DOHH2 (cell line): Measurements from ENCODE around the gene AKT2.

Experiments used
- H3F3A ChIP-seq: fragments of 200-600 bp; sonication (generic), shearing (Covaris generic); 2 replicates; pipeline ENCODE4 v1.6.0; 2016; ENCODE audit warnings: antibody characterized with exemption, mild to moderate bottlenecking; ENCODE audit not compliant: control insufficient read depth, insufficient read depth
- H3K27ac ChIP-seq: fragments of 200-600 bp; sonication (generic); 2 replicates; pipeline ENCODE4 v1.5.1; 2014; ENCODE audit warnings: low read depth, mild to moderate bottlenecking, low read length, moderate library complexity
- H3K27me3 ChIP-seq: fragments of 200-600 bp; sonication (generic); 2 replicates; pipeline ENCODE4 v1.6.1; 2014; ENCODE audit warnings: mild to moderate bottlenecking, low read length, mixed read lengths; ENCODE audit not compliant: control insufficient read depth
- H3K36me3 ChIP-seq: fragments of 200-600 bp; sonication (generic); 2 replicates; pipeline ENCODE4 v1.6.1; 2014; ENCODE audit warnings: mild to moderate bottlenecking, low read length, moderate library complexity, mixed read lengths; ENCODE audit not compliant: control insufficient read depth
- H3K4me1 ChIP-seq: fragments of 200-600 bp; sonication (generic); 2 replicates; pipeline ENCODE4 v1.6.1; 2014; ENCODE audit warnings: mild to moderate bottlenecking, low read length, mixed read lengths; ENCODE audit not compliant: control insufficient read depth
- H3K4me2 ChIP-seq: fragments of 200-600 bp; sonication (generic); 2 replicates; pipeline ENCODE4 v1.6.0; 2014; ENCODE audit warnings: mild to moderate bottlenecking, low read length, moderate library complexity
- H3K4me3 ChIP-seq: fragments of 200-600 bp; sonication (generic); 2 replicates; pipeline ENCODE4 v1.5.1; 2014; ENCODE audit warnings: mild to moderate bottlenecking, low read length, mixed read lengths
- H3K79me2 ChIP-seq: fragments of 200-600 bp; sonication (generic); 2 replicates; pipeline ENCODE4 v1.6.1; 2014; ENCODE audit warnings: mild to moderate bottlenecking, low read length, mixed read lengths; ENCODE audit not compliant: control insufficient read depth
- H3K9me2 ChIP-seq: fragments of 200-600 bp; sonication (generic); replicated peaks from 2 replicates; pipeline ENCODE4 v1.6.1; 2014; ENCODE audit warnings: mild to moderate bottlenecking, low read length, mixed read lengths; ENCODE audit not compliant: control insufficient read depth
- H3K9me3 ChIP-seq: fragments of 200-600 bp; sonication (generic); 2 replicates; pipeline ENCODE4 v1.6.1; 2014; ENCODE audit warnings: antibody characterized with exemption, low read length, mixed read lengths; ENCODE audit not compliant: control insufficient read depth, insufficient read depth
- H4K20me1 ChIP-seq: fragments of 200-600 bp; sonication (generic); 2 replicates; pipeline ENCODE4 v1.6.0; 2014; ENCODE audit warnings: low read depth, mild to moderate bottlenecking, antibody characterized with exemption, low read length, moderate library complexity; ENCODE audit not compliant: control insufficient read depth, insufficient read depth
- EZH2phosphoT487 ChIP-seq: fragments of 200-600 bp; sonication (generic); IDR thresholded peaks from 2 replicates; pipeline ENCODE4 v1.6.1; 2017; ENCODE audit warnings: borderline replicate concordance, mild to moderate bottlenecking, antibody characterized with exemption, low read length, moderate library complexity, mixed read lengths
- TF ChIP-seq, protein P1 (sequence below): fragments of 200-600 bp; sonication (generic); IDR thresholded peaks from one replicate; pipeline ENCODE4 v1.5.1; 2014; ENCODE audit warnings: antibody characterized with exemption, mild to moderate bottlenecking, low read depth, low read length; ENCODE audit not compliant: poor library complexity, severe bottlenecking

The AKT2 gene

DNA sequence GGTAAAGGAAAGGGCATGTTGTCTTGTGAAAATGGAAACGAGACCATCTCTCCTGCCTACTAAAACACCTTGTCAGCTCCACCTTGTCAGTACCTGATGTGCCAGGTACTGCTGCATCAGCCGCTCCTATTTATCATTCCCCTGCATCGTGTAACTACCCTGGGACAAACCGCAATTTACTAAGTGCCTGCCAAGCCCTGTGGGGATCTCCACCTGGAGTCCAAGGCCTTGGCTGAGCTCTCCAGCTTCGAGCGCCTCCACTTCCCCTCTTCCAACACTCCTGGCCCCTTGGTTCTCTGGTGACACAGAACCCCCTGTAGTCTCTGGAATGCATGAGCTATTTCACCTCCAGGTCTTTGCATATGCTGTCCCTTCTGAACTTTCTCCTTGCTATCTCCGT lies 32.8 kb downstream of the AKT2 start:
- Histone ChIP-seq H3F3A (no peaks in the 10 kb centered on the region), H3K4me3 (no peak overlapping the region), H3K4me2 (no peak overlapping the region), H3K4me1 (no peaks in the 10 kb centered on the region), H3K79me2 (peaks cover 8% of the 10 kb centered on the region), H3K9me2 (no peaks in the 10 kb centered on the region), H4K20me1 (no peaks in the 10 kb centered on the region), H3K27me3 (no peaks in the 10 kb centered on the region), H3K9me3 (no peaks in the 10 kb centered on the region), H3K36me3 (peaks cover 47% of the 10 kb centered on the region), H3K27ac (no peak overlapping the region)
- TF ChIP-seq, protein P1, sequence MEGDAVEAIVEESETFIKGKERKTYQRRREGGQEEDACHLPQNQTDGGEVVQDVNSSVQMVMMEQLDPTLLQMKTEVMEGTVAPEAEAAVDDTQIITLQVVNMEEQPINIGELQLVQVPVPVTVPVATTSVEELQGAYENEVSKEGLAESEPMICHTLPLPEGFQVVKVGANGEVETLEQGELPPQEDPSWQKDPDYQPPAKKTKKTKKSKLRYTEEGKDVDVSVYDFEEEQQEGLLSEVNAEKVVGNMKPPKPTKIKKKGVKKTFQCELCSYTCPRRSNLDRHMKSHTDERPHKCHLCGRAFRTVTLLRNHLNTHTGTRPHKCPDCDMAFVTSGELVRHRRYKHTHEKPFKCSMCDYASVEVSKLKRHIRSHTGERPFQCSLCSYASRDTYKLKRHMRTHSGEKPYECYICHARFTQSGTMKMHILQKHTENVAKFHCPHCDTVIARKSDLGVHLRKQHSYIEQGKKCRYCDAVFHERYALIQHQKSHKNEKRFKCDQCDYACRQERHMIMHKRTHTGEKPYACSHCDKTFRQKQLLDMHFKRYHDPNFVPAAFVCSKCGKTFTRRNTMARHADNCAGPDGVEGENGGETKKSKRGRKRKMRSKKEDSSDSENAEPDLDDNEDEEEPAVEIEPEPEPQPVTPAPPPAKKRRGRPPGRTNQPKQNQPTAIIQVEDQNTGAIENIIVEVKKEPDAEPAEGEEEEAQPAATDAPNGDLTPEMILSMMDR: no peak
- TF ChIP-seq EZH2phosphoT487: no peak

DNA sequence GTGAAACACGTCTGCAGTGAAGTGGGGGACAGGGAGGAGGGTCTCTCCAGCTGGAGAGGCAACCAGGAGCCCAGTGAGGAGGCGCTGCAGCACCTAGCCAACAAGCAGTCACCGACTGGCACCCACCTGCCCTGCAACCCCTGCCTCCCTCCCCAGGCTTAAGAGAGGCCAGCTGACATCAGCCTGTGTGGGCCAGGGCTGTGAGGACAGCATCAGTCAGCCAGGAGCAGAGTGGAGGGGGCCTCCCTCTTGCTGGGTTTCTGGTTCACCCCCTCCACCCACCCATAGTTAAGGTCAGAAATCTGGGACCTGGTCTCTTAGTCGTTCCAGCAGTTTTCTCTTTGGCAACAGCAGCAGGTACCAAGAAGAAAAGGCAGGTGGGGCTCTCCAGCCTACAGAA lies 33.2 kb downstream of the AKT2 start:
- Histone ChIP-seq H3K27ac (no peak overlapping the region), H3K79me2 (peaks cover 5% of the 10 kb centered on the region), H3K4me2 (no peak overlapping the region), H4K20me1 (no peaks in the 10 kb centered on the region), H3K9me3 (no peaks in the 10 kb centered on the region), H3K27me3 (no peaks in the 10 kb centered on the region), H3K36me3 (peaks cover 47% of the 10 kb centered on the region), H3K9me2 (no peaks in the 10 kb centered on the region), H3F3A (no peaks in the 10 kb centered on the region), H3K4me3 (no peak overlapping the region), H3K4me1 (no peaks in the 10 kb centered on the region)
- TF ChIP-seq, protein P1: no peak
- TF ChIP-seq EZH2phosphoT487: no peak

DNA sequence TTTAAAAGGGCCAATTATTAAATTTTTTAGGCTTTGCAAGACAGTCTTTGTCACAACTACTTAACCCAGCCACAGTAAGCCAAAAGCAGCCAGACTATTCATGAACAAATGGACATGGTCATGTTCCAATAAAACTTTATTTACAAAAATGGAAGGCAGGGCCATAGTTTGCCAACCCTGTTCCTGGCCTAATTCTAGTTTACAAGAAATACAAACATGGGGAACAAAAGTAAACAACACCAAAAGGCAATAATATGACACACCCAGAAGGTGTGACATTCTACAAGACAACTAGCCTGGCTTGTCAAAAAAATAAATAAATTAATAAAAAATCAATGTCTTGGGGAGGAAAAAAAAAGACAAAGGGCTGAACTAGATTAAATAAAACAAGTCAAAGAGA lies 33.9 kb downstream of the AKT2 start:
- peaks cover 7% of the 10 kb centered on the region for H3K79me2 ChIP-seq
- no peak overlapping the region for H3K4me3 ChIP-seq
- H3K4me2 ChIP-seq: no peak overlapping the region
- peaks cover 42% of the 10 kb centered on the region for H3K36me3 ChIP-seq
- TF ChIP-seq EZH2phosphoT487: no peak
- TF ChIP-seq, protein P1: no peak
- no peaks in the 10 kb centered on the region for H3K4me1 ChIP-seq
- H3K27ac ChIP-seq: no peak overlapping the region
- no peaks in the 10 kb centered on the region for H4K20me1 ChIP-seq
- H3K9me2 ChIP-seq: no peaks in the 10 kb centered on the region
- H3F3A ChIP-seq: no peaks in the 10 kb centered on the region
- no peaks in the 10 kb centered on the region for H3K9me3 ChIP-seq
- no peaks in the 10 kb centered on the region for H3K27me3 ChIP-seq

DNA sequence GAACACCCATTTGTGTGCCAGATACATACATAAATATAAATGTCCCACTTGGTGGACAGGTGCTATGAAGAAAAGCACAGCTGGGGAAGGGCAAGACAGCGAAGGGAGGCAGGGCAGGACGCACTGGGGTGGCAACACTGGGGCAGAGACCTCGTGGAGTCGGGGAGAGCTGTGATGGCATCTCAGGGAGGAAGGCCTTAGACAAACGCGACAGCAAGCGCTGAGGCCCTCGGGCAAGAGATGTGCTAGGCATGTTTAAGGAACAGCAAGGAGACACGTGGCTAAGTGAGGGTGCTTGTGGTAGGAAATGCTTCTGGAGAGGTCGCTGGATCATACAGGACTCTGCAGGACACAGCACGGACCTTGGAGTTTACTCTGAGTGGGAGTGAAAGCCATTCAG lies 35.4 kb downstream of the AKT2 start:
- Histone ChIP-seq H3K36me3 (peaks cover 27% of the 10 kb centered on the region), H3F3A (no peaks in the 10 kb centered on the region), H3K27me3 (no peaks in the 10 kb centered on the region), H3K4me3 (no peak overlapping the region), H3K9me3 (no peaks in the 10 kb centered on the region), H3K4me1 (no peaks in the 10 kb centered on the region), H3K9me2 (no peaks in the 10 kb centered on the region), H4K20me1 (no peaks in the 10 kb centered on the region), H3K79me2 (peaks cover 7% of the 10 kb centered on the region), H3K27ac (no peak overlapping the region), H3K4me2 (no peak overlapping the region)
- no peak for TF ChIP-seq EZH2phosphoT487
- TF ChIP-seq, protein P1: no peak
